Suppressor macrophage (primary cell): Measurements from ENCODE around the gene GHR.
"Not testable (repeated sequence)": the region's sequence is repeated elsewhere in the genome, so short reads cannot be mapped to it uniquely, and the experiment has no call there.

Source experiments
- DNase-seq, 4 experiments: peaks; one replicate each; pipeline ENCODE4 v3.0.0-alpha.2; 2020 to 2022

Gene GHR

DNA sequence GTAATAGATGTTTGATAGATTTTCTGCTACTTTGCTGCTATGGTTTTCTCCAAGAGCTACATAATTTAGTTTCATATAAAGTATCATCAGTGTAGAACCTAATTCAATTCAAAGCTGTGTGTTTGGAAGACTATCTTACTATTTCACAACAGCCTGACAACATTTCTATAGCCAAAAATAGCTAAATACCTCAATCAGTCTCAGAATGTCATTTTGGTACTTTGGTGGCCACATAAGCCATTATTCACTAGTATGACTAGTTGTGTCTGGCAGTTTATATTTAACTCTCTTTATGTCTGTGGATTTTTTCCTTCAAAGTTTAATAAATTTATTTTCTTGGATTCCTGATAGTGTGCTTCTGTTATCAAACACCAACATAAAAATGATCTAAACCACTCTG lies 298.2 kb downstream of the GHR start:
- DNase-seq: peak in 2 of 4 experiments; percentile 20 to 27

- DNase-seq: not testable (repeated sequence)
These were observed 311.4 kb downstream of the GHR start for GRCh38 chr5:42734531-42735058.

DNA sequence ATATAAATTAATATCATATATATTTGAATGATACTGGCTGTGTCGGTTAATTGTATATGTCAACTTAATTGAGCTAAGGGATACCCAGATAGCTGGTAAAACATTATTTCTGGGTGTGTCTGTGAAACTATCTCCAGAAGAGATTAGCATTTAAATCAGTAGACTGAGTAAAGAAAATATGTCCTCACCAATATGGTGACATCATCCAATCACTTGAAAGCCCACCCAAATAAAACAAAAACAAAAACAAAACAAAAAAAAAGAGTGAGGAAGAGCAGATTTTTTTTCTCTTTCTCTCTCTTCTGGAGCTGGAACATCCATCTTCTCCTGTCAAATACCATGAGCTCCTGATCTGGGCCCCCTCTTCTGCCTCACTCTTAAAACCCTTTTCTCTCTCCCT lies 317.7 kb downstream of the GHR start:
- DNase-seq: no peak

GRCh38 chr5:42745426-42745825 lies 322.2 kb downstream of the GHR start:
- DNase-seq: peak in 3 of 4 experiments; percentile 12 to 50 (median 32)

- DNase-seq: no peak
These were observed 322.6 kb downstream of the GHR start for GRCh38 chr5:42745856-42746255.

GRCh38 chr5:42749020-42749419 lies 325.8 kb downstream of the GHR start:
- DNase-seq: no peak

DNA sequence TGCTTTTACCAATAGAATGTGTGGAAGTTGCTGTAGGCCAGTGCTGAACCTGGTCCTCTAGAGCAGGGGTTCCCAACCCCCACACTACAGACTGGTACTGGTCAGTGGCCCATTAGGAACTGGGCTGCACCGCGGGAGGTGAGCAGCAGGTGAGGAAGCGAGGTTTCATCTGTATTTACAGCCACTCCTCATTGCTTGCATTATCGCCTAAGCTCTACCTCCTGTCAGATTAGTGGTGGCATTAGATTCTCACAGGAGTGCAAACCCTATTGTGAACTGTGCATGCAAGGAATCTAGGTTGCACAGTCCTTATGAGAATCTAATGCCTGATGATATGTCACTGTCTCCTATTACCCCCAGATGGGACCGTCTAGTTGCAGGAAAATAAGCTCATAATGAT lies 327.3 kb downstream of the GHR start:
- DNase-seq: no peak

- DNase-seq: no peak
These were observed 327.8 kb downstream of the GHR start for GRCh38 chr5:42751044-42751443.

DNA sequence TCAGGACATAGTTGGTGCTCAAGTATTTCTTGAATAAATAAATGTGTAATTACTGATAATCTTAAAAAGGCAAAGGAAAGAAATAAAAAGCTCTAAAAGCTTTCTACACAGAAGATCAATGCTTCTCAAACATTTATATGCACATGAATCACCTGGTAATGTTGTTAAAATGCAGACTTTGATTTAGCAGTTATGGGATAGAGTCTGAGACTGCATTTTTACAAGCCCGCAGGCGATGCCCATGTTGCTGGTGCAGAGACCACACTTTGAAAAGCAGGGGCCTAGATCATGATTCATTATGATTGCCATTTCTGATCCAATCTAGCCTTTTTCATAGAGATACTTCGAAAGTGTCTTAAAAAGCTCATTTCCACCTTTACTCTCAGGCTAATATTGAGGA lies 329.9 kb downstream of the GHR start:
- DNase-seq: no peak

- DNase-seq: peak in 3 of 4 experiments; percentile 46 to 61 (median 51)
These were observed 333.7 kb downstream of the GHR start, which contains the start of gene CCDC152 for GRCh38 chr5:42756606-42757601. CCDC152 (plus strand) TSS chr5:42756818; CDS start chr5:42759122, 2,304 bp downstream.

- no peak for DNase-seq
These were observed 336.2 kb downstream of the GHR start for GRCh38 chr5:42759456-42759855.

DNA sequence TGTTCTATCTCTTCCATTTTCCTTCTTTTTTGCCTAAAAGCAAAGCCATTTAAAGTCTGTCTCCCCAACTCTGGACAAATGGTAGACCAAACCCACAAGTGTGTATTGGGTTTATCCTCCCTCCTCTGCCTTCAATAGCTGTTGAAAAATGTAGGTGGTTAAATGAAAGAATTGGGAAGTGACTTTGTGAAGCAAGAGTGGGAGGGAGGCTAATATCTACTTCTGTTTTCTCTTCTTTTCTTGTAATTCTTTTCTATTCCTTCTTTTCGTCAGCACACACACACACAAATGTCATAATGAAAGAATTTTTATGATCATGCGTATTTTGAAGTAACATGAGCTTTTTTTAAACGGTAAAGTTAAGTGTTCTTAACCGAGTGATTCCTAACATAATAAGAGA lies 337.2 kb downstream of the GHR start:
- peak; percentile 13 to 55 (median 37) for DNase-seq

GRCh38 chr5:42761791-42762190 lies 338.6 kb downstream of the GHR start:
- DNase-seq: peak in 2 of 4 experiments; percentile 19 to 24

- peak in 3 of 4 experiments; percentile 47 to 73 (median 61) for DNase-seq
These were observed 344.4 kb downstream of the GHR start for GRCh38 chr5:42767491-42768105.

DNA sequence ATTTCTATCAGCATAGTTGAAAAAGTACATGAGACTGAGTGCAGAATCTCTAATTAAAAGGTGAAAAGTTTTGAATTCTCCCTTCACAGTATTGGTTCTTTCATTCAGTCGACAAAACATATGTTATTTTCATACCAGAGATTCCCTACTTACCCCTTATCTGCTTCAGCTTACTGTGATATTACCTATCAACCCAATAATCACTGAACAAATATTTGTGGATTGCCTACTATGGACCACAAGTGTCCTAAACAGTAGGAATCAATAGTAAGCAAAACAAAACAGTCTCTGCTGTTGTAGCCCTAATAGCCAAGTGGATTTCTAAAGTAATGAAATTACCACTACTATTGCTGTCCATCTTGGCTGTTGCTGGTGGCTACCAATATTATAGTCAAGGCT lies 344.9 kb downstream of the GHR start:
- DNase-seq: no peak

DNA sequence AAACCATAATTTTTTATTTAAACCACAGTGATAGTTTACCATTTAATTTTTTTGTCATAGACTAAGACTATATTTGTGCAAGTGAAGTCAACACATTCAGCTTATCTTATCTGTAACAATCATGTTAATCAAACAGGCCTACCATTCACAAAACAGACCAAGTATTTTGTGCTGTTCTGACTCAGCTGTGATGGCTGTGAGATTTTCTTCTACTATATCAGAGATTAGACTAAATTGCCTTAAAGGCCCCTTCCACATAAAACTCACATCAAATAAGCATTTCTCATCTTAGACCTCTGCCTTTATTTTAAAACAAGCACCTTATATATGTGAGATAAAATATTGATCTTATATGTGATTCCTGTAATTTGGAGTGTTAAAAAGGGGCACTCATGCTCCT lies 346.8 kb downstream of the GHR start:
- no peak for DNase-seq
